Kidney (tissue), 14 donors: ENCODE measurements around the gene TAF13. TPM values are rescaled to one million over a fixed set of nuclear protein-coding genes. Genes with fewer than 3 reads are reported as not detected.

ENCODE experiments used
- DNase-seq, 5 donors: peaks; one replicate each; pipeline ENCODE4 v3.0.0-alpha.2; 2013 to 2020
- FAIRE-seq: peaks from 2 replicates; lab custom pipeline; 2012; peaks lifted over from hg19 to GRCh38; lab: Jason Lieb, UNC
- H3K27ac ChIP-seq, 2 donors: one replicate each; pipeline ENCODE4 v1.7.0; 2013; ENCODE audit warnings: low read depth in 2 of 2, low read length in 2 of 2, inconsistent platforms in 1 of 2
- H3K27me3 ChIP-seq: one replicate; pipeline ENCODE4 v1.7.1; 2013; ENCODE audit warnings: low read length, inconsistent platforms; ENCODE audit not compliant: control insufficient read depth, insufficient read depth
- H3K36me3 ChIP-seq, 3 donors: one replicate each; pipeline versions ENCODE4 v1.7.0 to v1.7.1; 2013; ENCODE audit warnings: low read length in 3 of 3, control low read depth in 1 of 3, inconsistent platforms in 1 of 3; ENCODE audit not compliant: insufficient read depth in 3 of 3, control insufficient read depth in 2 of 3
- H3K4me1 ChIP-seq, 3 donors: one replicate each; pipeline versions ENCODE4 v1.7.0 to v1.7.1; 2013; ENCODE audit warnings: low read length in 3 of 3, inconsistent platforms in 1 of 3, low read depth in 1 of 3; ENCODE audit not compliant: control insufficient read depth in 2 of 3, insufficient read depth in 2 of 3
- H3K4me3 ChIP-seq, 3 donors: one replicate each; pipeline versions ENCODE4 v1.7.0 to v1.8.1; 2013; ENCODE audit warnings: low read length in 3 of 3, control low read depth in 1 of 3, inconsistent platforms in 1 of 3
- H3K9ac ChIP-seq, 3 donors: one replicate each; pipeline versions ENCODE4 v1.7.0 to v1.7.1; 2013; ENCODE audit warnings: low read length in 3 of 3, control low read depth in 1 of 3, inconsistent platforms in 1 of 3
- H3K9me3 ChIP-seq, 3 donors: one replicate each; pipeline versions ENCODE4 v1.7.0 to v1.7.1; 2013; ENCODE audit warnings: low read length in 3 of 3, control low read depth in 1 of 3, inconsistent platforms in 1 of 3; ENCODE audit not compliant: control insufficient read depth in 2 of 3, insufficient read depth in 1 of 3
- intact Hi-C: fragments of 100-400 bp; cut with DNase I; formaldehyde crosslinking; loops from one replicate; pipeline ENCODE4 v1.11.1; 2022
- polyA plus RNA-seq: library from polyadenylated mRNA; stranded (reverse); fragments of 350-450 nt; fragmentation: Illumina TruSeq; extraction: RNeasy Lipid Tissue Mini Kit (QIAGEN cat#74804); gene quantifications from one replicate; pipeline ENCODE4 v1.2.3, GENCODE V29; 2014; ENCODE audit warnings: low read depth, low replicate concordance; ENCODE audit not compliant: insufficient read depth
- total RNA-seq: library from RNA; stranded (reverse); fragmentation: NEBNext Ultra II Directional; extraction: Animal tissue kit (Norgen Biotek cat#: 25700); gene quantifications from one replicate; pipeline ENCODE4 v1.2.1, GENCODE V29; 2021
- TF ChIP-seq, protein P1 (sequence below): IDR thresholded peaks from 3 replicates; pipeline ENCODE4 v1.5.1; 2012; ENCODE audit warnings: mild to moderate bottlenecking, moderate library complexity, borderline replicate concordance; ENCODE audit not compliant: insufficient read depth; ENCODE audit errors: extremely low read depth
- donor health status: control.
- donor health status: control.
- donor health status: control.
- donor health status: control.
- donor health status: control.
- donor health status: DM: yes; HTN: yes; CAD: no.
- donor health status: Normal renal cell carcinoma (clear cell type).

TAF13 gene
- total and polyA plus RNA-seq, 2 donors from 2014 or later: 35.4 to 39.8 TPM

GRCh38 chr1:109116286-109116685 is 40.5 kb upstream of the TAF13 start:
- Histone ChIP-seq H3K36me3 (no peaks in the 10 kb centered on the region), H3K9me3 (no peaks in the 10 kb centered on the region), H3K9ac (no peak overlapping the region), H3K4me3 (no peak overlapping the region), H3K27me3 (peaks cover 16% of the 10 kb centered on the region), H3K27ac (no peak overlapping the region), H3K4me1 (peaks cover 0 to 13% (median 6%) of the 10 kb centered on the region in 3 donors)
- no peak for FAIRE-seq
- no peak for DNase-seq
- TF ChIP-seq, protein P1, sequence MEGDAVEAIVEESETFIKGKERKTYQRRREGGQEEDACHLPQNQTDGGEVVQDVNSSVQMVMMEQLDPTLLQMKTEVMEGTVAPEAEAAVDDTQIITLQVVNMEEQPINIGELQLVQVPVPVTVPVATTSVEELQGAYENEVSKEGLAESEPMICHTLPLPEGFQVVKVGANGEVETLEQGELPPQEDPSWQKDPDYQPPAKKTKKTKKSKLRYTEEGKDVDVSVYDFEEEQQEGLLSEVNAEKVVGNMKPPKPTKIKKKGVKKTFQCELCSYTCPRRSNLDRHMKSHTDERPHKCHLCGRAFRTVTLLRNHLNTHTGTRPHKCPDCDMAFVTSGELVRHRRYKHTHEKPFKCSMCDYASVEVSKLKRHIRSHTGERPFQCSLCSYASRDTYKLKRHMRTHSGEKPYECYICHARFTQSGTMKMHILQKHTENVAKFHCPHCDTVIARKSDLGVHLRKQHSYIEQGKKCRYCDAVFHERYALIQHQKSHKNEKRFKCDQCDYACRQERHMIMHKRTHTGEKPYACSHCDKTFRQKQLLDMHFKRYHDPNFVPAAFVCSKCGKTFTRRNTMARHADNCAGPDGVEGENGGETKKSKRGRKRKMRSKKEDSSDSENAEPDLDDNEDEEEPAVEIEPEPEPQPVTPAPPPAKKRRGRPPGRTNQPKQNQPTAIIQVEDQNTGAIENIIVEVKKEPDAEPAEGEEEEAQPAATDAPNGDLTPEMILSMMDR: no peak
- intact Hi-C loops: no loop called here

GRCh38 chr1:109115685-109116084 is 39.9 kb upstream of the TAF13 start:
- FAIRE-seq (no peak), DNase-seq (no peak)
- Histone ChIP-seq H3K9me3 (no peaks in the 10 kb centered on the region), H3K4me1 (peaks cover 0 to 13% (median 6%) of the 10 kb centered on the region in 3 donors), H3K27ac (no peak overlapping the region), H3K27me3 (peaks cover 16% of the 10 kb centered on the region), H3K36me3 (no peaks in the 10 kb centered on the region), H3K9ac (no peak overlapping the region), H3K4me3 (no peak overlapping the region)
- intact Hi-C loops: no loop called here
- TF ChIP-seq, protein P1: no peak

GRCh38 chr1:109114342-109114674 is 38.5 kb upstream of the TAF13 start:
- H3K4me3 ChIP-seq: no peak overlapping the region
- FAIRE-seq (no peak), DNase-seq (no peak)
- H3K27me3 ChIP-seq: peaks cover 16% of the 10 kb centered on the region
- H3K27ac ChIP-seq: no peak overlapping the region
- intact Hi-C loops: no loop called here
- no peaks in the 10 kb centered on the region for H3K36me3 ChIP-seq
- TF ChIP-seq, protein P1: no peak
- H3K4me1 ChIP-seq: peaks cover 0 to 13% (median 6%) of the 10 kb centered on the region in 3 donors
- no peaks in the 10 kb centered on the region for H3K9me3 ChIP-seq
- H3K9ac ChIP-seq: no peak overlapping the region
